Forelimb muscle (tissue), 1 donor: Measurements from ENCODE around the gene SLC22A1. TPM values are rescaled to one million over a fixed set of nuclear protein-coding genes. Genes with fewer than 3 reads are reported as not detected.
"Not testable (repeated sequence)": the region's sequence is repeated elsewhere in the genome, so short reads cannot be mapped to it uniquely, and the experiment has no call there.

Experiments used
- DNase-seq: peaks from one replicate; pipeline ENCODE4 v3.0.0-alpha.2; 2013; ENCODE audit warnings: low read depth
- polyA plus RNA-seq: library from polyadenylated mRNA; unstranded; fragments of 120-200 nt; gene quantifications from one replicate; pipeline ENCODE4 v1.2.1, GENCODE V29; 2013; ENCODE audit not compliant: insufficient read length

The SLC22A1 gene
- polyA plus RNA-seq, 1 donor, result 0.85 TPM

GRCh38 chr6:160137130-160137988, 15.7 kb downstream of the SLC22A1 start:
- DNase-seq, result no peak

DNA sequence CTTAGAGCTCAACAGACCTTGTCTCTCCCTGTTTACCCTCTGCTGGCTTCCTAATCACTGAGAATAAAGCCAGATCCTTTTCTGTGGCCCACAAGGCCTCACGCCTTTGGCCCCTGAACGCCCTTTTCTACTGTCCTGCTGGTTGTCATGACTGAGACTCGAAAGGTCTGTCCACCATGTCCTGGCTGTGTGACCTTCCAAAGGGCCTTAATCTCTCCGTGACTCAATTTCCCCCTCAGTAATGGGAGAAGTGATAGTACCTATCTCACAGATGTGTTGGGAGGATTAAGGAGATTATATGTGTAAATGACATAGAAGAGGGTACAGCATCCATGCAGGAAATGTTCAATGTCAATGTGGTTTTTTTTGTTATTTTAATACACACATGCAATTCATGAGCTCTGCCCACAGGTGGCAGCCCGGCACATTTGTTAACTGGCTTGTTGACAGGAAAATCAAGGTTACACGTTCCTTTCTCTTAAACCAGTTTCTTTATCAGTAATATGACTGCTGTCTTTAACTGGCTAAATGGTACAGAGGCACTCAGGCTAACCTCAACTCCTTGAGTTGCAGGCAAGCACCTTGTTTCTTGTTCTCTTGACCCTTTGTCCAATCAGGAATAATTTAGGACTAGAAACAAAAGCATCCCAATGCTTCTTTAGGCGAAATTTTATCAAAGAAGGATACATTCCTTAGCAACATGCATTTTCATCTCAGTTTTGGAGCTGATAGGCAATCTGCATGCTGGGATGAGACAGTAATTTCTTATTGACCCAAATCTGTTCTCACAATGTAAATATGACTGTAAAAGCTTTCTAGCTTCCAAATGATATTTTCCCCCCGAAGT, 16.6 kb downstream of the SLC22A1 start:
- DNase-seq, result peak; percentile 17

DNA sequence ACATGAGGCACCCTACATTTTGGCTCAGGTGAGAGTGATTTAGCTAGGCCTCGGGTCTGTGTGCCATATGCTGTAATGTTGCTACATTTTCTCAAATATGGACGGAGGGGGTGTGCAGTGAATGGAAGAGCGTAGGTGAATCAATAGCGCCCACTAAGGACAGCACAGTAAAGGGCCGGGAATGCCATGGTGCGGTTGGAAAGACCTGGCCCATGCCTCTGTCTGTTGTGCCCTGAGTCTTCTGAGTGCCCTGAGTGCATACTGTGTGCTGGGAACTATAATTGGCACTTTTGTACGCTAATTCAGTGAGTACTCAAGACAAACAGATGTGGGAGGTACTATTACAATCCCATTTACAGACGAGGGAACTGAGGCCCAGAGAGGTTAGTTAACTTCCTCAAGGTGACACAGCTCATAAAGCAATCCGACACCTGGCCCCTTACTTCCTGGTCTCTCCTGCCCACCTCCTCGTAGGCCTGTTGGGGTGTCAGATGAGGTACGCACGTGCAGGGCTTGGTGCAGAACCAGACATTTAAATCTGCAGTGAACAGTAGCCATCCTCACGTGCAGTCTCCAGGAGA, 17.3 kb downstream of the SLC22A1 start:
- no peak for DNase-seq

GRCh38 chr6:160139420-160139851, 17.8 kb downstream of the SLC22A1 start:
- DNase-seq, result no peak

DNA sequence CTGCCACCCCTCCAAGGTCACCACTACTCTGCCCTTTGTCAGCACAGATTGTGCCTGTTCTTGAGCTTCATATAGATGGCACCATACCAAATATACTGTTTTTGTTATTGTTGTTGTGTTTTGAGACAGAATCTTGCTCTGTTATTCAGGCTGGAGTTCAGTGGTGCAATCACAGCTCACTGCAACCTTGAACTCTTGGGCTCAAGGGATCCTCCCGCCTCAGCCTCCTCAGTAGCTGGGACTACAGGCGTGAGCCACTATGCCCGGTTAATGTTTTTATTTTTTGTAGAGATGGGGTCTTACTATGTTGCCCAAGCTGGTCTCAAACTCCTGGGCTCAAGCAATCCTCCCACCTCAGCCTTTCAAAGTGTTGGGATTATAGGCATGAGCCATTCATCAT, 18.9 kb downstream of the SLC22A1 start:
- DNase-seq, result not testable (repeated sequence)

DNA sequence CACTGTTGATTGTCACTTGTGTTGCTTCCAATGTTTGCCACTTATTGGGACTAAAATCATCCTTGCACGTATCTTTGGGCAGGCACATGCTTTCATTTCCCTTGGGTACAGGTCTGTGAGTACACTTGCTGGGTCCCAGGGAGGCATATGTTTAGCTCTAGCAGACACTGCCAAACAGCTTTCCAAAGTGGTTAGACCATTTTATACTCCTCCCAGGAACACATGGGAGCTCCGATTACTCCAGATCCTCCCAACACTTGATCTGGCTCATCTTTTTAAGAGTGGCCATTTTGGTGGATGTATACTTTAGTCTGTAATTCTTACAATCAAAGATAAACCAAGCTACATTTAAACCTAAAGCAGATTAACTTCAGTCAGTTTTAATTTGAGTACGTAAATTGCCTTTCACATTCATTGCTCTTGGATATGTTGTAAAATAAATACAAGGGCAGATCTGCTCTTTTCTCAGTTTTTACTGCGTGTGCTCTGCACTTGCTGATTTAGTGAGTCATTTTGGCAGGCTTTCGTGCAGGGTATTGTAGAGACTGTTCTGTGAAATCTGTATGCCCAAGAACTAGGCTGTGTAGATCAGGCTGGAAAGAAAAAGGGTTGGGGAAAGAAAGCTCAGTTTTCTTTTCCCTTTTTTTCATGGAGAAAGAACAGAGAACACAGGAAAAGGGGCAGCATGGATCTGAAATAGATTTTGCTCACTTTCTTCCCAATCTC, 19.5 kb downstream of the SLC22A1 start:
- no peak for DNase-seq

GRCh38 chr6:160142115-160142715, 20.6 kb downstream of the SLC22A1 start:
- no peak for DNase-seq

DNA sequence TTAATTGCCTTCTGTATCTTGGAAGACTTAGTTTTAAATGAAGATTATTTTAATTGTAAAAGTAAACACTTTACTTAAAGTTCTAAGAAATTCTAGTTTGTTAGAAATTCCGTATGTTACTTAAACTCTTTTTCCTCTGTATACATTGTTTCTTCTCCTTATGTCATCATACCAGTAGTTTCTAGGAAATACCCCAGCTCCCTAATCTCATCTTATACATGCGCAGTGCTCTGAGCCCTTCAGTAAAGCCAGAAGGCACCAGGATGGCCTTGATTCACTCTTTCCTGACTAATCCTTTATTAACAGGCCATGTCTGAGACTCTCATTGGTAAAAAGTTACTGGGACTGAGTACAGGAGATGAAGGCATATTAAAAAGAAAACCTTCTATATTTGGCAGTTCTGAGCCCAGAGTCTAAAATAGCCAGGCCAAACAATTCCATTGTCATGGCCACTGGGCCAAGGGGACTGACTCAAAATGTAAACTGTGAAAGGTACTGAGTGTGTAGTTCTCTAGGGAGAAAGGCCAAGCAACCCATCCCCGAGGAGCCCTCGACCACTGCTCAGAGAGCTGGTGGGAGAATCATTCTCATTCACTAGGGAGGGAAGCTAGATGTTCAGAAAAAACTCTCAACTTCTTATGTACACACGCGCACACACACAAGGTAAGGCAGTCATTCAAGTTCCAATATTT, 25.0 kb downstream of the SLC22A1 start:
- DNase-seq, result no peak

- no peak for DNase-seq
Measured at GRCh38 chr6:160147146-160147536, 25.5 kb downstream of the SLC22A1 start.

- DNase-seq, result no peak
Measured at GRCh38 chr6:160154471-160154870, 32.9 kb downstream of the SLC22A1 start.

DNA sequence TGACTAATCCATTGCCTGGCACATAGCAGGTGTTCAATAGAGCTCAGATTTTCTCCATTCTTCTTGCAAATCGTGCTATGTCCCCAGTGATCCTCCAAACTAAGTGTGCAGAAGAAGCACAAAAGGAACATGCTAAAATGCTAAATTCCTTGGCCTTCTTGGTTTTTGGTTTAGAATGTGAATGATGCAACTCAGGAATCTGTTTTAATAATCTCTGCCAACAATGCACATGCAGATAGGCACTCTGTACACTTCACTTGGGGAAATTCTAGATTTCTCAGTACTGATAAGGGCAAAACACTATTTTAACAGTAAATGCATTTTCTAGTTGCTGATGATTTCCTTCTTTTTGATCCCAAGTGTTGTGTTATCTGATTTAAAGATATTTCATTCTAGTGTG, 35.2 kb downstream of the SLC22A1 start:
- DNase-seq, result no peak

- DNase-seq, result no peak
Measured at GRCh38 chr6:160160450-160160849, 38.8 kb downstream of the SLC22A1 start.

- DNase-seq, result no peak
Measured at GRCh38 chr6:160160929-160161646, 39.5 kb downstream of the SLC22A1 start.

- DNase-seq, result no peak
Measured at GRCh38 chr6:160161647-160161986, 40.0 kb downstream of the SLC22A1 start.

- no peak for DNase-seq
Measured at GRCh38 chr6:160162030-160162566, 40.5 kb downstream of the SLC22A1 start.

GRCh38 chr6:160163425-160163824, 41.8 kb downstream of the SLC22A1 start:
- no peak for DNase-seq

GRCh38 chr6:160163912-160164311, 42.3 kb downstream of the SLC22A1 start:
- DNase-seq, result no peak

- DNase-seq, result not testable (repeated sequence)
Measured at GRCh38 chr6:160165928-160166327, 44.3 kb downstream of the SLC22A1 start.

DNA sequence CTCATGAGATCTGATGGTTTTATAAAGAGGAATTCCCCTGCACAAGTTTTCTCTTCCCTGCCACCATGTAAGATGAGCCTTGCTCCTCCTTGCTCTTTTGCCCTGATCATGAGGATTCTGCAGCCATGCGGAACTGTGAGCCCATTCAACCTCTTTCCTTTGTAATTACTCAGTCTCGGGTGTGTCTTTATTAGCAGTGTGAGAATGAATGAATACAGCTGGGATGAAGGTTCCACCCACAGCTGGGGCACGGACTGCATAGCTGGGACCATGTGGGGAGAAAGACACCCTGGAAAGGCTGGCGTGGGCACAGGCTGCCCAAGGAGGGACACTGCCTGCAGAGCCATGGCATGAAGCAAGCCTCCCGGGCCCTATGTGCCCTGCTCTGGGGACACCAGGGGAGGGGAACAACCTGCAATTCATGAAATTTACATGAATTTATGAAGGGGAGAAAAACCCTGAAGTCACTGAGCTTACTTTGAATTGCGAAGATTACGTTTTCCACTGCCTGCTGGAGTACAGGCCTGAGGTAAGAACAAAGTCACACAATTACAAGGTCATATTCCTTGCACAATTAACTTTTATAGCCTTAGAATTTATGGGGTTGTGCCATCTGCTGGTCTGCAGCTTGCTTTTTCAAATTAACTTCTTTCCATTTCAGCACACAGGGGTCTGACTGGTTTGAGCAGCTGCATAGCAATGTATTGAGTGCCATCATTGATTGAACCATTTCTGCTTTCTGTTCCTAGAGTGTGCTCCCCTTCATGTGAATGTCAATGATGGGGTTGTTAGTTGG, 46.2 kb downstream of the SLC22A1 start:
- DNase-seq, result no peak
